RWPE2 (cell line): Measurements from ENCODE around the gene DGLUCY.

Experiments
- ATAC-seq: fragments of 200-7000 bp; cut with Tn5 transposase; 3 replicates; pipeline ENCODE4 v1.9.1; 2021; ENCODE audit warnings: low read depth
- DNase-seq: peaks from one replicate; pipeline ENCODE4 v3.0.0-alpha.2; 2020; ENCODE audit warnings: low spot score
- H3K27ac ChIP-seq: fragments of 450-650 bp; 2 replicates; pipeline ENCODE4 v1.5.1; 2017; ENCODE audit warnings: mild to moderate bottlenecking; ENCODE audit not compliant: poor library complexity, severe bottlenecking
- H3K27me3 ChIP-seq: fragments of 250-450 bp; sonication (Bioruptor Pico); 2 replicates; pipeline ENCODE4 v1.5.1; 2021; ENCODE audit warnings: mild to moderate bottlenecking, moderate library complexity; ENCODE audit not compliant: insufficient read depth, poor library complexity, severe bottlenecking
- H3K36me3 ChIP-seq: fragments of 250-450 bp; sonication (Bioruptor Pico); 2 replicates; pipeline ENCODE4 v1.5.1; 2020; ENCODE audit warnings: low read depth, mild to moderate bottlenecking, moderate library complexity
- H3K4me1 ChIP-seq: fragments of 250-450 bp; sonication (Bioruptor Pico); 2 replicates; pipeline ENCODE4 v1.5.1; 2021; ENCODE audit warnings: mild to moderate bottlenecking, moderate library complexity; ENCODE audit not compliant: insufficient read depth, poor library complexity, severe bottlenecking
- H3K4me3 ChIP-seq: fragments of 250-450 bp; sonication (Bioruptor Pico); 2 replicates; pipeline ENCODE4 v1.5.1; 2021; ENCODE audit warnings: mild to moderate bottlenecking, moderate library complexity; ENCODE audit not compliant: severe bottlenecking
- H3K9me3 ChIP-seq: fragments of 250-450 bp; sonication (Bioruptor Pico); 2 replicates; pipeline ENCODE4 v1.5.1; 2021; ENCODE audit warnings: mild to moderate bottlenecking, moderate library complexity; ENCODE audit not compliant: severe bottlenecking
- CTCF ChIP-seq: fragments of 450-650 bp; IDR thresholded peaks from one replicate; pipeline ENCODE4 v1.5.1; 2017; ENCODE audit warnings: mild to moderate bottlenecking, moderate library complexity; ENCODE audit not compliant: poor library complexity, severe bottlenecking

DGLUCY gene

GRCh38 chr14:91163316-91163715 is 49.4 kb downstream of the DGLUCY start:
- Histone ChIP-seq H3K27ac (no peak overlapping the region), H3K36me3 (peaks cover 41% of the 10 kb centered on the region), H3K27me3 (no peaks in the 10 kb centered on the region), H3K4me3 (no peak overlapping the region), H3K4me1 (peaks cover under 1% of the 10 kb centered on the region), H3K9me3 (no peaks in the 10 kb centered on the region)
- no peak for TF ChIP-seq CTCF
- DNase-seq: no peak
- no peak for ATAC-seq

- no peak for TF ChIP-seq CTCF
- no peaks in the 10 kb centered on the region for H3K27me3 ChIP-seq
- no peaks in the 10 kb centered on the region for H3K9me3 ChIP-seq
- H3K36me3 ChIP-seq: peaks cover 31% of the 10 kb centered on the region
- no peak overlapping the region for H3K4me3 ChIP-seq
- no peak overlapping the region for H3K27ac ChIP-seq
- ATAC-seq (peak; percentile 36; the same call in 1 of the 3 replicates), DNase-seq (no peak)
- no peaks in the 10 kb centered on the region for H3K4me1 ChIP-seq
Measured at GRCh38 chr14:91164676-91165075, 50.8 kb downstream of the DGLUCY start.

GRCh38 chr14:91167380-91167770 is 53.5 kb downstream of the DGLUCY start:
- no peaks in the 10 kb centered on the region for H3K9me3 ChIP-seq
- no peak overlapping the region for H3K27ac ChIP-seq
- no peak for DNase-seq
- no peak for TF ChIP-seq CTCF
- no peak for ATAC-seq
- H3K27me3 ChIP-seq: no peaks in the 10 kb centered on the region
- H3K4me3 ChIP-seq: no peak overlapping the region
- H3K4me1 ChIP-seq: no peaks in the 10 kb centered on the region
- H3K36me3 ChIP-seq: peaks cover 9% of the 10 kb centered on the region

GRCh38 chr14:91169951-91170350 is 56.1 kb downstream of the DGLUCY start:
- no peak overlapping the region for H3K27ac ChIP-seq
- DNase-seq (no peak), ATAC-seq (no peak)
- no peaks in the 10 kb centered on the region for H3K9me3 ChIP-seq
- no peaks in the 10 kb centered on the region for H3K27me3 ChIP-seq
- H3K4me1 ChIP-seq: no peaks in the 10 kb centered on the region
- peaks cover 17% of the 10 kb centered on the region for H3K36me3 ChIP-seq
- no peak overlapping the region for H3K4me3 ChIP-seq
- TF ChIP-seq CTCF: no peak

GRCh38 chr14:91170504-91171121 is 56.7 kb downstream of the DGLUCY start:
- ATAC-seq (no peak), DNase-seq (no peak)
- Histone ChIP-seq H3K4me1 (no peaks in the 10 kb centered on the region), H3K36me3 (peaks cover 12% of the 10 kb centered on the region), H3K9me3 (no peaks in the 10 kb centered on the region), H3K4me3 (no peak overlapping the region), H3K27ac (no peak overlapping the region), H3K27me3 (no peaks in the 10 kb centered on the region)
- no peak for TF ChIP-seq CTCF
